GM21367 (cell line): ENCODE results near the gene CES2.
A peak's percentile ranks its signal among the peaks of the same experiment; 100 is the strongest.
"Not testable (repeated sequence)": the region's sequence is repeated elsewhere in the genome, so short reads cannot be mapped to it uniquely, and the experiment has no call there.

ENCODE experiments used
- ATAC-seq: cut with Tn5 transposase; IDR thresholded peaks from one replicate; pipeline ENCODE4 v1.9.1; 2021; ENCODE audit not compliant: unreplicated experiment

The CES2 gene

DNA sequence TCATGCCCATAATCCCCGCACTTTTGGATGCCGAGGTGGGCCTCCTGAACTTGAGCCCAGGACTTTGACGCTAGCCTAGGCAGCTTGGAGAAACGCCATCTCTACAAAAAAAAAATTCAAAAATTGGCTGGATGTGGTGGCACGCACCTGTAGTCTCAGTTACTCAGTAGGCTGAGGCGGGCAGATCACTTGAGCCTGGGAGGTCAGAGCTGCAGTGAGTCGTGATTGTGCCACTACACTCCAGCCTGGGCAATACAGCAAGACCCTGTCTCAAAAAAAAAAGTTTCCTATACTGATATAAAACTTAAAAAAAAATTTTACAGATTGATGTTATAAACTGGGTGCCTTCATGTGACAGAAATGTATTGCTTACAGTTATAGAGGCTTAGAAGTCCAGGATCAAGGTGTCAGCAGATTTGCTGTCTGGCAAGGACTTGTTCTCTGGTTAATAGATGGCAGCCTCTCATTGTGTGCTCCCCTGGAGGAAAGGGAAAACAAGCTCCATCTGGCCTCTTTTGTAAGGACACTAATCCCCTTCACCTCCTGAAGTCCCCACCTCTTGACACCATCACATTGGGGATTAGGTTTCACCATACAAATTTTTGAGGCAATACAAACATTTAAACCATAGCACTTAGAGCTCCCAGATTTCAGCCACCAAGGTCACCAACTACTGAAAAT, 17.3 kb downstream of the CES2 start:
- ATAC-seq: no peak

DNA sequence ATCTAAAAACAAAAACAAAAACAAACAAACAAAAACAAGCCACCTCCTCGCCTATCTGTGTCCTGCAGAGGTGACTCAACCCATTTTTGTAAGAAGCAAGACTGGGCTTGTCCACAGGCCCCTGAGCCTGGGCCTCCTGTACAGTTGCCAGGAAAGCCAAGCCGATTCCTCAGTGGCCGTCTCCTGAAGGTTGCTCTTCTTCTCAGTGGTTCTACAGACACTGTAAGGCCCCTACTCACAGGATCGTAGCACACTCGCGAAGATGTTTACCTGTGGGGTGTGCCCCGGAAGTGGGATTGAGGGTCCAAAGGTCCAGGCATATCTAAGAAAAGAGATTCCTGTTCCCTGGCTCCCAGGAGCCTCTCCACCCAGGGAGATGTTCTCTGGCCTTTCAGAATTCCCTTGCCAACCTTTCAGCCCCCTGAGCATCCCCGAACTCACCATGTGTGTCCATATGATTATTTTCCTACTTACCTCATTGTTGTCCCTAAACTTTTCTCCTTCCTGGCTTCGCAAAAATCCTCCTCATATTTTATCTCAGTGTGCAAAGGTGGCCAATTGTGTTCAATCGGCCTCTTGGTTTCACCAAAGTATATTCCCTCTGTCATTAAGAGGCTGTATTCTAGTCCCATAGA, 18.3 kb downstream of the CES2 start:
- no peak for ATAC-seq

DNA sequence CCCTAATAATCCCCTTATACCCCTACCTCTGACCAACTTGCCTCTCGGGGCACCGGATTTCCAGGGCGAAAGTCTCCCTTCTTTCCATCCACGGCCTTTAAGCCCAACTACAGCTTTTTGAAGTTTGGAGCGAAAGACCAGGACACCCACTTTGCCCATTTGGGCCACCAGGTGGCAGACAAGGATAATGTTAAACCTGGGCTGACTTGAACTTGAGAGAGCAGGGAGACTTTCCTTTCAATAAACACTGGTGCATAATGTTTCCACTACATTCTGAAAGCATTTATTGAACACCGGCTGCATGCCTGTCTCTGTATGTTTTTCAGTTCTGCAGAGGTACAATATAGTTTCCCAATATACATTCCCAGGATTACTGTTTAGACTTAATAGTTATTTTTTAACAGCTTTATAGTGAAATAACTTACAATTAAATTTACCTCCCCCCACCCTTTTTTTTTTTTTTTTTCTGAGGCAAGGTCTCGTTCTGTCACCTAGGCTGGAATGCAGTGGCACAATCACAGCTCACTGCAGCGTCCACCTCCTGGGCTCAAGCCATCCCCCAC, 18.9 kb downstream of the CES2 start:
- ATAC-seq: no peak

DNA sequence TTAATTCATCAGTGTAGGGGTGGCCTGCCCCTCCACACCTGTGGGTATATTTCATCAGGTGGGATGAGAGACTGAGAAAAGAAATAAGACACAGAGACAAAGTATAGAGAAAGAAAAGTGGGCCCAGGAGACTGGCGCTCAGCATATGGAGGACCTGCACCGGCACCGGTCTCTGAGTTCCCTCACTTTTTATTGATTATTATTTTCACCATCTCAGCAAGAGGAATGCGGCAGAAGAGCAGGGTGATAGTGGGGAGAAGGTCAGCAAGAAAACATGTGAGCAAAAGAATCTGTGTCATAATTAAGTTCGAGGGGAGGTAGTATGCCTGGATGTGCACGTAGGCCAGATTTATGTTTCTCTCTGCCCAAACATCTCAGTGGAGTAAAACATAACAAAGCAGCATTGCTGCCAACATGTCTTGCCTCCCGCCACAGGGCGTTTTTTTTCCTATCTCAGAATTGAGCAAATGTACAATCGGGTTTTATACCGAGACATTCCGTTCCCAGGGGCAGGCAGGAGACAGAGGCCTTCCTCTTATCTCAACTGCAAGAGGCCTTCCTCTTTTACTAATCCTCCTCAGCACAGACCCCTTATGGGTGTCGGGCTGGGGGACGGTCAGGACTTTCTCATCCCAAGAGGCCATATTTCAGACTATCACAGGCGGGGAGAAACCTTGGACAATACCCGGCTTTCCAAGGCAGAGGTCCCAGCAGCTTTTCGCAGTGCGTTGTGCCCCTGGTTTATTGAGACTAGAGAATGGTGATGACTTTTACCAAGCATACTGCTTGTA, 20.2 kb downstream of the CES2 start:
- not testable (repeated sequence) for ATAC-seq

DNA sequence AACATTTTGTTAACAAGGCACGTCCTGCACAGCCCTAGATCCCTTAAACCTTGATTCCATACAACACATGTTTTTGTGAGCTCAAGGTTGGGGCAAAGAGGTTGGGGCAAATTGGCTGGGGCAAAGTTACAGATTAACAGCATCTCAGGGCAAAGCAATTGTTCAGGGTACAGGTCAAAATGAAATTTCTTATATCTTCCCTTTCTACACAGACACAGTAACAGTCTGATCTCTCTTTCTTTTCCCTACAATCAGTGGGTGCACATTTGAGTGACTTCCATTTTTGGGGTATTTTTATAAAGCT, 20.8 kb downstream of the CES2 start:
- ATAC-seq: not testable (repeated sequence)

DNA sequence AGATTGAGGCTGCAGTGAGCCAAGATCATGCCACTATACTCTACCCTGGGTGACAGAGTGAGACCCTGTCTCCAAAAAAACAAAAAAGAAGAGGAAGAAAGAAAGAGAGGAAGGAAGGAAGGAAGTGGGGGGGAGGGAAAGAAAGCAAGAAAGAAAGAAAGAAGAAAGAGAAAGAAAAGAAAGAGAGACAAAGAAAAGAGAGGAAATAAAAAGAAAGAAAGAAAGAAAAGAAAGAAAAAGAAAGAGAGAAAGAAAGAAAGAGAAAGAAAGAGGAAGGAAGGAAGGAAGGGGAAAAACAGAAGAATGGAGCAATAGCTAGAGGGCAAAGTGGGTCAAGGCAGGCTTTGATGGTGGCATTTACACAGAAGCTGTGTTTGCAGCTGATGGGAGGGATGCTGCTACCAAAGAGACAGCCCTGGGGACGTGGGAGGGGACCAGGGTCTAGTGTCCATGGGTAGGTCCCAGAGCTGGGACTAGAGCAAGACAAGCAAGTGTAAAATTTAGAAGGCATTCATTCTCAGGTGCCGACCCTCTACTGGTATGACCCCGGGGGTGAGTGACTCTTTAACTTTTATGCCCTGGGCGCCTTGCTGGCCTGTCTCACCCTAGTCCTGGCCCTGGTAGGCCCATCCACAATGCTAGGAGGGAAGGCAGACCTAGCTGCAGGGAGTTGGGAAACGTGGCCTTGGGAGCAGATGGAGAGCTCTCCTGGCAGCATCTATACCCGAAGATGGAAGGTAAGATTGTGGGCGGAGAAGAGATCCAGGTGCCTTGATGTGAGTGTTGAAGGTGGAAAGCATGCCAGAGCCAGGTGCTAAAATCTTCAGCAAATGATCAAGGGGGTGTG, 23.8 kb downstream of the CES2 start:
- no peak for ATAC-seq

DNA sequence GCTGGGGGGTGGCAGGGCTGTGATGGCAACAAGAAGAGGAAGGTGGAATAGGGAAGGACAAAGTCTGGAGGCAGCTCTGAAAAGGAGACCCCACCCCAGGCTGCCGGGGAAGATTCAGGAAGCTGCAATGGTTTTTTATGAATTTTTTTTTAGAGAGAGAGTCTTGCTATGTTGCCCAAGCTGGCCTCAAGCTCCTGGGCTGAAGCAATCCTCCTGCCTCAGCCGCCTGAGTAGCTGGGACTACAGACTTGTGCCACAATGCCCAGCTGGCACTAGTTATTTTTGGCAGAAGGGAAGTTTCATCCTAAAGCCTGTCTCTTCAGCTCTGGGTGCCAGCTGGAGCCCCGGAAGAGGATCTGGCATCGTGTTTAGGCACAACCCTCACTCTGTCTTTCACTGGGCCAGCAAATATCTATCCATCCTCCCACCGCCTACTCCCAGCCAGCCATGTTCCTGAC, 24.4 kb downstream of the CES2 start:
- no peak for ATAC-seq

DNA sequence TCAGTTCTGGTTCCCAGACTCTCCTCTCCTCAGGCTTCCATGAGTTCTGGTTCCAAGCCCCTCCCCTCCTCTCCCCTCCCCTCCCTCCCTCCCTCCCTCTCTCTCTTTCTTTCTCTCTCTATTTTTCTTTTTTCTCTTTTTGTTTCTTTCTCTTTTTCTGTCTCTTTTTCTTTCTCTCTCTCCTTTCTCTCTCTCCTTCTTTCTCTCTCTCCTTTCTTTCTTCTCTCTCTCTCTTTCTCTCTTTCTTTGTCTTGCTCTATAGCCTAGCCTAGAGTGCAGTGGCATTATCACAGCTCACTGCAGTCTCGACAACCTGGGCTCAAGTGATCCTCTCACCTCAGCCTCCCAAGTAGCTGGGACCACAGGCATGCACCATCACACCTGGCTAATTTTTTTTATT, 25.0 kb downstream of the CES2 start:
- no peak for ATAC-seq

DNA sequence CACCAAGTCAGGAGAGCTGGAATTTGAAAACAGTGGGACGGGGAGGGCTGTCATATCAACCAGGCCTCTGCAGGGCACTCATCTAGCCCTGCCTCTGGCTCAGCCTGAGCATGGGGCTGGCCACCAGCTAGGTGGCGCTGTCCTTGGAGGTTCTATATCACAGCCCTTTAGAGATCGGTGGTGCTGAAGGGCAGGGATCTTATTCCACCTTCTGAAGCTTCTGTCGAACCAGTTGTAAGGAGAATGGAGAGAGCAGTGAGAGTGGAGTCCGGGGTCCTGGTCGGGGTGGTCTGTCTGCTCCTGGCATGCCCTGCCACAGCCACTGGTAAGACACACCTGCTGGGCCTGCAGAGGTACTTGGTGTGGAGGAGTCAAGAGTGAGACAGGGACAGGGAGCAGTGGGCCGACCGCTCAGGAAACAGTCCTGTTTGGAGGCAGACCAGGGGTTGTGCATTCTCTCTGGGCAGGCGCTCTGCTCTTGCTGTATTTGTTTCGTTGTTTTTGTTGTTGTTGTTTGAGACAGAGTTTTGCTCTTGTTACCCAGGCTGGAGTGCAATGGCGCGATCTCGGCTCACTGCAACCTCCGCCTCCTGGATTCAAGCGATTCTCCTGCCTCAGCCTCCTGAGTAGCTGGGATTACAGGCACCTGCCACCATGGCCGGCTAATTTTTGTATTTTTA, 25.9 kb downstream of the CES2 start, which contains the start of gene CES3:
TSS of gene CES3 (plus strand) at position 202 of the 680 bp plus-strand sequence. CDS start at position 244, 42 bp downstream.
- ATAC-seq: peak; percentile 67

DNA sequence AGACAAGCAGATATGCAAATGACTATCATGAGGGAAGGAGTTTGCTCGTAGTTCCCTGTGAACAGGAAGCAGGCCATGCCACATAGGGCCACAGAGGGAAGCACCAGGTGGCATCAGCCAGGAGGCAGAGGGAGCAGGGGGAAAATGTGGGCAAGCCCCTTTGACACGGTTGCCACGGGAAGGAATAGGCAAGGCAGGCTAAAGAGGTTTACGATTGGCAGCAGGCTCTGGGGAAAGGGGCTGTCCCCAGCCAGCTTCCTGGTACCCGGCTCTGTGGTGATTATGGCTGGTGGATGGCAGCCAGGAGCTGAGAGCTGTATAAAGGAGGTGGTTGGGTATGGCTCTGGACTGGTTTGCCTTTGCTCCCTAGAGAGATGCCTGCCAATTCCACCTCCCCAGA, 26.6 kb downstream of the CES2 start:
- ATAC-seq: no peak

DNA sequence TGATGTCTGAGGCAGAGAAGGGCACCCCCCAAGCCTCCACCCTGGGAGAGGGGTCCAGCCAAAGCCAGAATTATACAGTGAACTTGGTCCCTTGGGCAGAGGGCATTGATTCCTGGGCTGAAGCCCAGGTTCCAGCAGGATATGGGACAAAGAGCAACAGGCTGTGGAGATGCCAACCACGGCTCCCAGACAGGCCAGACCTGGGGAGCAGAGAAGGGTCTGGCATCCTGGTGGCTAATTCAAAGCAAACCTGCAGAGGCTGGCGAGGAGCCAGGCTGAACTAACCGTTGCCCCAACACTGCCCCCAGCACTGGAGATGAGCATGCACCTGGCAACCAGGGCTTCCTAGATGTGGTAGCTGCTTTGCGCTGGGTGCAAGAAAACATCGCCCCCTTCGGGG, 28.7 kb downstream of the CES2 start:
- no peak for ATAC-seq

DNA sequence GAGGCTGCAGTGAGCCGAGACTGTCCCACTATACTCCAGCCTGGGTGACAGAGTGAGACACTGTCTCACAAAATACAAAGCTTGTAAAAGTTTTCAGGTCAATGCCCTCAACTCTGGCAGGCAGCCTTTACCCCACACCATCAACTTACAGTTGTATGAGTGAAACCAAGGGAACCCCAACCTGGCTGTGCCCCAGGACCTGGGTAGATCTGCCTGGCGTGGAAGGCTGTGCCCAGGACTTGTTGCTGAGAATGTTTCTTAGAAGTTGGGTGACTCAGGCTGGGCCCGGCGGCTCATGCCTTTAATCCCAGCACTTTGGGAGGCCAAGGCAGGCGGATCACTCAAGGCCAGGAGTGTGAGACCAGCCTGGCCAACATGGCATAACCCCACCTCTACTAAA, 33.5 kb downstream of the CES2 start:
- ATAC-seq: no peak

DNA sequence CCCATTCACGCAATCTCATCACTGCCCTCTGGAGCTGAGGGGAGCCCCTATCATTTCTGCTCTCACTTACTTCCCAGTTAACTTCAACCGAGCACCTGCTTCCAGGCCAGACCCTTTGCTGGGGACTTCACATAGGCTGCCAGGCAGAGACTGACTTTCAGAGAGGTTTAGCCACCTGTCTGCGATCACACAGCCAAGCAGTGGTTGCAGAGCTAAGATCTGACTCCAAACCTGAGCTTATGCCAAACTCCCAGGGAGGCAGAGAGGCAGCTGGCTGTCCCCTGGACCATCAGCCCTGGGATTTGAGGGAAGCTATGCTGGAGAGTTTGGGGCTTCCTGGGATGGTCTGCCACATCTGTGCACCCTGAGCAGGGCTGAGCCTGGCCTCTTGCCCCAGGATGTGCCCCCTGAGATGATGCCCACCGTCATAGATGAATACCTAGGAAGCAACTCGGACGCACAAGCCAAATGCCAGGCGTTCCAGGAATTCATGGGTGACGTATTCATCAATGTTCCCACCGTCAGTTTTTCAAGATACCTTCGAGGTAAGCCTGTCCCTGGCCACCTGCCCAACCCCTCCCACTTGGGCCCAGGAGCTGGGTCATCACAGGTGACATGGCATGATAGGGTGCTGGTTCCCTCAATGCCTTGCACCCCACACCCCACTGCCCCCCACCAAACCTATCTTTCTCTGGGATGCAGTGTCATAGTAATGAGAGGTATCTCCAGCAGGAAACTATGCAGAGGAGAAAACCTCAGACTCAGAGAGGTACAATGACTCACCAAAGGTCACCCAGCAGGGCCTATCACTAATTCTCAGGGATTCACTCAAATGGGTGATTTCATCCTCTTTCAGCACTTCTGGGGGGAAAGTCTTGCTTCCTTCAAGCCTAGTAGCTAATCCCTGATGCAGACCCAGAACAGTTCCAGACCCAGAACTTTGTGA, 35.7 kb downstream of the CES2 start:
- no peak for ATAC-seq

DNA sequence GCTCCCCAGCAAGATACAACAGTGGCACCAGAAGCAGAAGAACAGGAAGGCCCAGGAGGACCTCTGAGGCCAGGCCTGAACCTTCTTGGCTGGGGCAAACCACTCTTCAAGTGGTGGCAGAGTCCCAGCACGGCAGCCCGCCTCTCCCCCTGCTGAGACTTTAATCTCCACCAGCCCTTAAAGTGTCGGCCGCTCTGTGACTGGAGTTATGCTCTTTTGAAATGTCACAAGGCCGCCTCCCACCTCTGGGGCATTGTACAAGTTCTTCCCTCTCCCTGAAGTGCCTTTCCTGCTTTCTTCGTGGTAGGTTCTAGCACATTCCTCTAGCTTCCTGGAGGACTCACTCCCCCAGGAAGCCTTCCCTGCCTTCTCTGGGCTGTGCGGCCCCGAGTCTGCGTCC, 37.7 kb downstream of the CES2 start:
- ATAC-seq: no peak

DNA sequence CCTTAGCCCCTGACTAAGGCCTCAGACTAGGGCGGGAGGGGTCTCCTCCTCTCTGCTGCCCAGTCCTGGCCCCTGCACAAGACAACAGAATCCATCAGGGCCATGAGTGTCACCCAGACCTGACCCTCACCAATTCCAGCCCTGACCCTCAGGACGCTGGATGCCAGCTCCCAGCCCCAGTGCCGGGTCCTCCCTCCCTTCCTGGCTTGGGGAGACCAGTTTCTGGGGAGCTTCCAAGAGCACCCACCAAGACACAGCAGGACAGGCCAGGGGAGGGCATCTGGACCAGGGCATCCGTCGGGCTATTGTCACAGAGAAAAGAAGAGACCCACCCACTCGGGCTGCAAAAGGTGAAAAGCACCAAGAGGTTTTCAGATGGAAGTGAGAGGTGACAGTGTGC, 38.4 kb downstream of the CES2 start:
- no peak for ATAC-seq

DNA sequence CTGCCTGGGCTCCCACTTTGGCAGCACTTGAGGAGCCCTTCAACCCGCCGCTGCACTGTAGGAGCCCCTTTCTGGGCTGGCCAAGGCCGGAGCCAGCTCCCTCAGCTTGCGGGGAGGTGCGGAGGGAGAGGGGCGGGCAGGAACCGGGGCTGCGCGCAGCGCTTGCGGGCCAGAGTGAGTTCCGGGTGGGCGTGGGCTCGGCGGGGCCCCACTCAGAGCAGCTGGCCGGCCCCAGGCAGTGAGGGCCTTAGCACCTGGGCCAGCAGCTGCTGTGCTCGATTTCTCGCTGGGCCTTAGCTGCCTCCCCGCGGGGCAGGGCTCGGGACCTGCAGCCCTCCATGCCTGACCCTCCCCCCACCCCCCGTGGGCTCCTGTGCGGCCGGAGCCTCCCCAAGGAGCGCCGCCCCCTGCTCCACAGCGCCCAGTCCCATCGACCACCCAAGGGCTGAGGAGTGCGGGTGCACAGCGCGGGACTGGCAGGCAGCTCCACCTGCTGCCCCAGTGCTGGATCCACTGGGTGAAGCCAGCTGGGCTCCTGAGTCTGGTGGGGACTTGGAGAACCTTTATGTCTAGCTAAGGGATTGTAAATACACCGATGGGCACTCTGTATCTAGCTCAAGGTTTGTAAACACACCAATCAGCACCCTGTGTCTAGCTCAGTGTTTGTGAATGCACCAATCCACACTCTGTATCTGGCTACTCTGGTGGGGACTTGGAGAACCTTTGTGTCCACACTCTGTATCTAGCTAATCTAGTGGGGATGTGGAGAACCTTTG, 39.0 kb downstream of the CES2 start:
- not testable (repeated sequence) for ATAC-seq

DNA sequence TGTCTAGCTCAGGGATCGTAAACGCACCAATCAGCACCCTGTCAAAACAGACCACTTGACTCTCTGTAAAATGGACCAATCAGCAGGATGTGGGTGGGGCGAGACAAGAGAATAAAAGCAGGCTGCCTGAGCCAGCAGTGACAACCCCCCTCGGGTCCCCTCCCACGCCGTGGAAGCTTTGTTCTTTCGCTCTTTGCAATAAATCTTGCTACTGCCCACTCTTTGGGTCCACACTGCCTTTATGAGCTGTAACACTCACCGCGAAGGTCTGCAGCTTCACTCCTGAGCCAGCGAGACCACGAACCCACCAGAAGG, 39.6 kb downstream of the CES2 start:
- ATAC-seq: not testable (repeated sequence)

DNA sequence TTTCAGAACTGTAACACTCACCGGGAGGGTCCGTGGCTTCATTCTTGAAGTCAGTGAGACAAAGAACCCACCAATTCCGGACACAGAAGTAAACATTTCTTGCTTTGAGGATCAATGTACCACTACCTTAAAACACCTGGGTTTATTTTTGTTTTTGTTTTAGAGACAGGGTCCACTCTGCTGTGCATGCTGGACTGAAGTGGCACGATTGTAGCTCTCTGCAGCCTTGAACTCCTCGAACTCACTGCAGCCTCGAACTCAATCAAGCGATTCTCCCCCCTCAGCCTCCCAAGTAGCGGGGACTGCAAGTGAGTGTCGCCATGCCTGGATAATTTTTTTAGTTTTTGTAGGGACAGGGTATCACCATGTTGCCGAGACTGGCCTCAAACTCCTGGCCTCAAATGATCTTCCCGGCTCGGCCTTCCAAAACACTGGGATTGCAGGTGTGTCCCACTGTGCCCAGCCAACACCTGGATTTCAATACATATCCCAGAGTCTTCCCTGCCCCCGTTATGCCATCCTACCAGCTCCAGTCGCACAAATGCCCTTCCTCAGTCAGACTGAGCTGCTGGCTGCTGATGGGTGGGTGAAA, 40.1 kb downstream of the CES2 start:
- no peak for ATAC-seq
